K562 (cell line): Measurements from ENCODE around the gene MCCD1. TPM values are rescaled to one million over a fixed set of nuclear protein-coding genes. Genes with fewer than 3 reads are reported as not detected.

Experiments used
- ATAC-seq: fragments of 200-7000 bp; cut with Tn5 transposase; 3 replicates; pipeline ENCODE4 v1.9.1; 2020; ENCODE audit warnings: moderate library complexity
- BruUV-seq: library from RNA; stranded (reverse); fragments of 400-500 nt; replicated peaks from 2 replicates; lab custom pipeline; 2021; lab: Mats Ljungman, UMichigan
- CTCF ChIA-PET: fragments of 300-600 bp; formaldehyde crosslinking; extraction: SDS; loops from one replicate; lab custom pipeline; 2021; ENCODE audit warnings: low intra/inter-chr PET ratio; lab: Yijun Ruan, JAX
- POLR2A ChIA-PET: fragments of 300-600, 350-650 bp; sonication (Branson Sonifier 250); formaldehyde crosslinking; extraction: SDS; loops from one replicate; lab custom pipeline; 2021; ENCODE audit warnings: antibody characterized with exemption, inconsistent platforms; lab: Yijun Ruan, JAX
- DNase-seq, 4 experiments: peaks; one replicate each; pipeline versions ENCODE4 v3.0.0 to v3.0.0-alpha.2; 2011 to 2018; ENCODE audit warnings: low spot score in 3 of 4, mixed read lengths in 3 of 4; ENCODE audit errors: extremely low read depth in 1 of 4
- FAIRE-seq: peaks from 2 replicates; lab custom pipeline; 2011; peaks lifted over from hg19 to GRCh38; lab: Jason Lieb, UNC
- H2AFZ ChIP-seq: 2 replicates; pipeline ENCODE4 v1.6.0; 2011; ENCODE audit warnings: low read depth, low read length, control low read depth, inconsistent platforms
- H3K27ac ChIP-seq: fragments of 200-600 bp; 3 replicates; pipeline ENCODE4 v1.8.0; 2011; ENCODE audit warnings: low read depth, mild to moderate bottlenecking, control low read depth, inconsistent platforms, low read length, moderate library complexity, mixed read lengths; ENCODE audit errors: extremely low read depth
- H3K27me3 ChIP-seq, 2 experiments: fragments of 300-600 bp in 1 of 2; 2 replicates in 1 of 2; 3 replicates in 1 of 2; pipeline versions ENCODE4 v1.6.0 to v1.8.0; 2011; ENCODE audit warnings: inconsistent platforms in 2 of 2, low read length in 2 of 2, mild to moderate bottlenecking in 1 of 2, mixed read lengths in 1 of 2, moderate library complexity in 1 of 2; ENCODE audit not compliant: control insufficient read depth in 2 of 2, insufficient read depth in 2 of 2
- H3K36me3 ChIP-seq: fragments of 300-600 bp; 3 replicates; pipeline ENCODE4 v1.8.0; 2011; ENCODE audit warnings: mild to moderate bottlenecking, low read length, inconsistent platforms; ENCODE audit not compliant: control insufficient read depth, insufficient read depth
- H3K4me1 ChIP-seq, 2 experiments: fragments of 200-600 bp in 1 of 2; replicated peaks in 1 of 2; 2 replicates in 1 of 2; 3 replicates in 1 of 2; pipeline versions ENCODE4 v1.5.1 to v1.8.0; 2011; ENCODE audit warnings: inconsistent platforms in 2 of 2, low read length in 2 of 2, mild to moderate bottlenecking in 1 of 2, mixed read lengths in 1 of 2, moderate library complexity in 1 of 2; ENCODE audit not compliant: control insufficient read depth in 2 of 2, insufficient read depth in 2 of 2
- H3K4me2 ChIP-seq: 2 replicates; pipeline ENCODE4 v1.6.1; 2011; ENCODE audit warnings: low read length, control low read depth, inconsistent platforms, mixed read lengths; ENCODE audit not compliant: insufficient read depth
- H3K4me3 ChIP-seq: fragments of 200-600 bp; sonication (generic), shearing (Covaris generic); 2 replicates; pipeline ENCODE4 v1.5.1; 2016; ENCODE audit warnings: control low read depth, inconsistent platforms
- H3K79me2 ChIP-seq: fragments of 200-600 bp; 3 replicates; pipeline ENCODE4 v1.8.0; 2011; ENCODE audit warnings: low read length, inconsistent platforms; ENCODE audit not compliant: control insufficient read depth, insufficient read depth
- H3K9ac ChIP-seq, 2 experiments: 2 replicates each; pipeline versions ENCODE4 v1.6.0 to v1.6.1; 2011; ENCODE audit warnings: low read depth in 2 of 2, low read length in 2 of 2, control low read depth in 1 of 2, inconsistent platforms in 1 of 2, mild to moderate bottlenecking in 1 of 2, mixed read lengths in 1 of 2; ENCODE audit not compliant: insufficient read depth in 1 of 2
- H3K9me1 ChIP-seq: one replicate; pipeline ENCODE4 v1.6.0; 2011; ENCODE audit warnings: inconsistent platforms, mild to moderate bottlenecking, low read length, moderate library complexity; ENCODE audit not compliant: control insufficient read depth, insufficient read depth
- H3K9me3 ChIP-seq: replicated peaks from 2 replicates; pipeline ENCODE4 v1.5.1; 2011; ENCODE audit warnings: low read depth, low read length, inconsistent platforms; ENCODE audit not compliant: control insufficient read depth, insufficient read depth
- H4K20me1 ChIP-seq: replicated peaks from 2 replicates; pipeline ENCODE4 v1.6.1; 2011; ENCODE audit warnings: low read length, inconsistent platforms, mixed read lengths; ENCODE audit not compliant: control insufficient read depth, insufficient read depth
- DPF2 ChIP-seq: fragments of 450-650 bp; IDR thresholded peaks from 2 replicates; pipeline ENCODE4 v1.6.1; 2016
- E2F8 ChIP-seq: fragments of 450-650 bp; IDR thresholded peaks from 2 replicates; pipeline ENCODE4 v1.7.1; 2018; ENCODE audit warnings: mild to moderate bottlenecking, low read depth; ENCODE audit not compliant: partially characterized antibody
- FOSL1 ChIP-seq: fragments of 200-800 bp; sonication (Bioruptor generic); conservative IDR thresholded peaks from 2 replicates; pipeline ENCODE4 v1.6.1; 2016; ENCODE audit warnings: missing genetic modification characterization, missing compliant biosample characterization
- MTA2 ChIP-seq: fragments of 450-650 bp; IDR thresholded peaks from 2 replicates; pipeline ENCODE4 v1.6.1; 2016; ENCODE audit warnings: low read depth
- NFXL1 ChIP-seq: fragments of 450-650 bp; formaldehyde crosslinking; IDR thresholded peaks from 2 replicates; pipeline ENCODE4 v1.4.0; 2021; ENCODE audit warnings: mild to moderate bottlenecking
- NR2C2 ChIP-seq, 2 experiments: fragments of 200-800 bp in 1 of 2; sonication (Bioruptor generic) in 1 of 2; sonication (generic) in 1 of 2; formaldehyde crosslinking in 1 of 2; IDR thresholded peaks; 2 replicates each; pipeline versions ENCODE4 v1.6.1 to v1.8.0; 2016 to 2022; ENCODE audit warnings: mild to moderate bottlenecking in 1 of 2, missing compliant biosample characterization in 1 of 2, missing genetic modification characterization in 1 of 2, missing genetic modification reagents in 1 of 2
- ZNF175 ChIP-seq: fragments of 200-800 bp; sonication (Bioruptor generic); IDR thresholded peaks from 2 replicates; pipeline ENCODE4 v1.6.1; 2016; ENCODE audit warnings: low read depth, mild to moderate bottlenecking, missing genetic modification characterization, missing compliant biosample characterization
- ZNF584 ChIP-seq: fragments of 200-800 bp; sonication (Bioruptor generic); IDR thresholded peaks from 2 replicates; pipeline ENCODE4 v1.6.1; 2016; ENCODE audit warnings: low read depth, mild to moderate bottlenecking, missing genetic modification characterization, missing compliant biosample characterization
- in situ Hi-C: fragments of 300-500 bp; cut with MboI; formaldehyde crosslinking; loops from 4 replicates; pipeline ENCODE4 v1.15.0; 2018; ENCODE audit warnings: inconsistent platforms, mixed read lengths
- intact Hi-C: fragments of 100-400 bp; cut with micrococcal nuclease; formaldehyde crosslinking; loops from 2 replicates; pipeline ENCODE4 v1.14.2; 2022
- polyA plus RNA-seq, 8 experiments: library from polyadenylated mRNA; depleted of rRNA in 4 of 8; stranded (reverse) in 5 of 8; unstranded in 3 of 8; fragments of >200 nt; fragmentation: Nextera tagmentation in 2 of 8; fragmentation: Illumina TruSeq in 1 of 8; extraction: Ambion mirVana in 2 of 8; extraction: Trizol in 1 of 8; gene quantifications; 2 replicates each; pipeline versions ENCODE4 v1.2.1 to v1.2.3, GENCODE V29; 2011 to 2014; ENCODE audit warnings: inconsistent platforms in 1 of 8, missing spikeins in 1 of 8
- total RNA-seq, 7 experiments: library from RNA; depleted of rRNA in 6 of 7; stranded (reverse); fragments of >200 nt in 6 of 7; fragmentation: Illumina TruSeq in 2 of 7; extraction: Trizol in 2 of 7; gene quantifications; 2 replicates each; pipeline versions ENCODE4 v1.2.1 to v1.2.3, GENCODE V29; 2011 to 2021; ENCODE audit warnings: low replicate concordance in 1 of 7
- TF ChIP-seq, protein P1 (sequence below): sonication (generic); IDR thresholded peaks from 2 replicates; pipeline ENCODE4 v1.6.1; 2016

The MCCD1 gene
- total and polyA plus RNA-seq, 9 of the 15 experiments (the other 6 are each of a cell fraction or from before 2014, with no cell fraction given), result not detected

- no peak for ATAC-seq
- Histone ChIP-seq H3K27me3 (no peaks in the 10 kb centered on the region), H3K36me3 (peaks cover 46% of the 10 kb centered on the region), H4K20me1 (no peaks in the 10 kb centered on the region), H2AFZ (no peak overlapping the region), H3K9me1 (peaks cover 6% of the 10 kb centered on the region), H3K4me1 (peaks cover 47 to 64% of the 10 kb centered on the region in 2 experiments), H3K4me2 (no peak overlapping the region), H3K27ac (peak overlapping the region; percentile 41; the same call in 2 of the 3 replicates), H3K79me2 (no peaks in the 10 kb centered on the region), H3K4me3 (no peak overlapping the region), H3K9ac (peak overlapping the region; percentile 4 to 77; a peak in 2 of 4 replicates), H3K9me3 (no peaks in the 10 kb centered on the region)
- no peak for FAIRE-seq
- ChIA-PET CTCF (no interaction called here), POLR2A (interaction anchor here (1.3 to 5.8 kb wide), 3 partner anchors 12 to 38 kb away, joined by 4 to 38 read pairs (median 8); partner anchors contain the start of genes ATP6V1G2, DDX39B and NFKBIL1)
- intact Hi-C loops, result no loop called here
- no peak for DNase-seq
- in situ Hi-C loops, result no loop called here
- BruUV-seq, result no TSS peak
- TF ChIP-seq ZNF175 (0 out of 2 replicates have a peak, but pooled peaks have one; percentile 1), DPF2 (0 out of 2 replicates have a peak, but pooled peaks have one; percentile 18), NR2C2 (CRISPR knock-in tag; IDR thresholded peaks at IDR 0.05) (no peak), NR2C2 (tag; IDR thresholded peaks at IDR 0.05) (0 out of 2 replicates have a peak, but pooled peaks have one; percentile 18), NFXL1 (CRISPR knock-in tag) (no peak), E2F8 (peak; percentile 7), ZNF584 (0 out of 2 replicates have a peak, but pooled peaks have one; percentile 9), FOSL1 (peak; percentile 53; the same call in 1 of the 2 replicates), MTA2 (no peak)
- TF ChIP-seq, protein P1, sequence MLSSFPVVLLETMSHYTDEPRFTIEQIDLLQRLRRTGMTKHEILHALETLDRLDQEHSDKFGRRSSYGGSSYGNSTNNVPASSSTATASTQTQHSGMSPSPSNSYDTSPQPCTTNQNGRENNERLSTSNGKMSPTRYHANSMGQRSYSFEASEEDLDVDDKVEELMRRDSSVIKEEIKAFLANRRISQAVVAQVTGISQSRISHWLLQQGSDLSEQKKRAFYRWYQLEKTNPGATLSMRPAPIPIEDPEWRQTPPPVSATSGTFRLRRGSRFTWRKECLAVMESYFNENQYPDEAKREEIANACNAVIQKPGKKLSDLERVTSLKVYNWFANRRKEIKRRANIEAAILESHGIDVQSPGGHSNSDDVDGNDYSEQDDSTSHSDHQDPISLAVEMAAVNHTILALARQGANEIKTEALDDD, result peak; percentile 60; the same call in 1 of the 2 replicates
Observed at GRCh38 chr6:31560697-31561058, 31.9 kb downstream of the MCCD1 start.
